Frontal cortex (tissue), 4 donors: ENCODE results near the gene GNB3. TPM values are rescaled to one million over a fixed set of nuclear protein-coding genes. Genes with fewer than 3 reads are reported as not detected.

Experiments used
- DNase-seq, 2 donors: peaks; one replicate each; pipeline ENCODE4 v3.0.0; 2012; ENCODE audit warnings: low spot score in 2 of 2
- FAIRE-seq: peaks from 2 replicates; lab custom pipeline; 2012; peaks lifted over from hg19 to GRCh38; lab: Jason Lieb, UNC
- total RNA-seq: library from RNA; depleted of rRNA; stranded (reverse); fragments of >200 nt; gene quantifications from one replicate; pipeline ENCODE4 v1.2.3, GENCODE V29; 2014
- donor health status: control.
- donor health status: control.
- donor health status: control.

GNB3 gene
- total RNA-seq, 1 donor from 2014 or later = 1.2 TPM

DNA sequence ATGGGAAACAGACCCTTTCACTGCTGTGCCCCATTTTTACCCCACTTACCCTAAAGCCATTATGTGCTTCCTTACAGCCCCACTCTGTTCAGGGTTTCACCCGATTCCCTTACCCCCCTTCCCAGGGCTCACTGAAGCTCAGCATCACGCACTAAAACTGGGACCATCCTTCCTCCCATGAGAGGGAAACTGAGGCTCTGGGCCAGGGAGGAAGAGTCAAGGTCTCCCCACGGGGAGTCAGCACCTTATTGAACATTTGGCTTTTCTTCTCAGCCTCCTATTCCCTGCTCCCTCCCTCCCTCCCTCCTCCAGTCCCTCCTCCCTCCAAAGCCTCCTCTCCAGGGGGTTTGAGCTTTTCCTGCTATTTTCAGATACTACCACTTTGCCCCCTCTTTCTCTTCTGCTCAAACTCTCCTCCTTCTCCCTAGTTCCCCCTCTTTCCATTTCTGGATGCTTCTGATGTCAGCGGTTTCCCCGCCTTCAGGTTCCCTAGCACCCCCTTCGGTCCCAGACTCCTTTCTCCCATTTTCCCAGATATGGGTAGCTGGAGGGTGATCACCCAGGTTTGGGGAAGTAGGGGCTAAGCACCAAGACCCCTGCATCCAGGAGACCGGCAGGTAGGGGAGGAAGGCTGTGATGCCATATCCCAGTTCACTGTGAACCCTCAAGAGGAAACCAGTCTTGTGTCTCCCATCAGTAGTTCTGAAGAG lies 18.1 kb upstream of the GNB3 start:
- FAIRE-seq (no peak), DNase-seq (no peak)

GRCh38 chr12:6823182-6824084 lies 17.3 kb upstream of the GNB3 start:
- FAIRE-seq (no peak), DNase-seq (no peak)

- FAIRE-seq (no peak), DNase-seq (no peak)
Observed at GRCh38 chr12:6824085-6824775, 16.5 kb upstream of the GNB3 start.

GRCh38 chr12:6824901-6825381 lies 15.8 kb upstream of the GNB3 start:
- DNase-seq (no peak), FAIRE-seq (no peak)

DNA sequence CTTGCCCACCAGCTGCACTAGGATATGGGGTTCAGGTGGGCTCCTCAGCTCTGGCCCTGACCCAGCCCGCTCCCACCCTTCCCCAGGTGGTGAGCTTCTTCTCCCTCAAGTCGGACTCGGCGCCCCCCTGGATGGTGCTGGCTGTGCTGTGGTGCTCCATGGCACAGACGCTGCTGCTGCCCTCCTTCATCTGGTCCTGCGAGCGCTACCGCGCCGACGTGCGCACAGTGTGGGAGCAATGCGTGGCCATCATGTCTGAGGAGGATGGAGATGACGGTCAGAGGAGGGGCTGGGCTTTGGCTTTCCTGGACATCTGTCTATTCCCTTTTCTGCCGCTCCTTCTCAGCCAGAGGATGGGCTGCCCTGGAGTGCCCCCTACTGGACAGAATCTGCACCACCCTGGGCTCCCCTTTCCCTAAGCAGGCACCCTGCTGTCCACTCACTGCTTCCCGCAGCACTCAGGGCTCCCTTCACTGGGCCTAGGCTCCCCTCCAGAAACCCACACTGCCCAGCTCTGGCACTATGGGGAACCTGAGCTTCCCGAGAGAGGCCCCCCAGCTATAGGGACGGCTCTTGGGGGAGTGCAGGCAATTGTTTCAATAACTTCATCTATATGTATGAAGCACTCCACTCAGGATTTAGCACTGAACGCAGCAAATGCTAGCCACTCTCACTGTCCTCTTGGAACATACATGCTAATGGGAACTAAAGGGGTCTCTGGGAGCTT lies 15.2 kb upstream of the GNB3 start:
- FAIRE-seq = no peak
- DNase-seq = peak; percentile 88 to 93

- FAIRE-seq (no peak), DNase-seq (no peak)
Observed at GRCh38 chr12:6826125-6826733, 14.5 kb upstream of the GNB3 start.

DNA sequence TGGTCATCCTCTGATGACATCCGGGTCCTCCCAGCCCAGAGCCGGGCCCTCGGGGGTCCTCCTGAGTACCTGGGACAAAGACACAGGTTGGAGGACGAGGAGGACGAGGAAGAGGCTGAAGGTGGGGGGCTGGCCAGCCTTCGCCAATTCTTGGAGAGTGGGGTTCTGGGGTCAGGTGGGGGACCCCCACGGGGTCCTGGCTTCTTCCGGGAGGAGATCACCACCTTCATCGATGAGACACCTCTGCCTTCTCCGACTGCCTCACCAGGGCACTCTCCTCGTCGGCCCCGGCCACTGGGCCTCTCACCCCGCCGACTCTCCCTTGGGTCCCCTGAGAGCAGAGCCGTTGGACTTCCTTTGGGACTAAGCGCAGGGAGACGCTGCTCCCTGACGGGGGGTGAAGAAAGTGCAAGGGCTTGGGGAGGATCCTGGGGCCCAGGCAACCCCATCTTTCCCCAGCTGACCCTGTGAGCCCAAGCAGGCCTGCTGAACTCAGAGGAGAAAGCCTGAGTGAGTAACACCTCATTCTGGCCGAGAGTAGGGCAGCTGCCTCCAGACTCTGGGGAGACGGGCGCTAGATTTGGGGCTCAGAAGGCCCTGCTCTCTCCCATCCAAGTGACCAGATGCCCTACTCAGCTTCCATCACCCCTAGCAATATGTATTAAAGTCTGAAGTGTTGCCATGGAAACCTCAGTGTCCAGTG lies 13.8 kb upstream of the GNB3 start:
- DNase-seq = no peak
- no peak for FAIRE-seq

GRCh38 chr12:6827437-6827911 lies 13.3 kb upstream of the GNB3 start:
- FAIRE-seq = no peak
- DNase-seq = peak; percentile 80 to 84

GRCh38 chr12:6827982-6828780 lies 12.5 kb upstream of the GNB3 start, which contains the start of gene P3H3:
Gene P3H3, plus strand, starts transcription at chr12:6828407. Its CDS starts 34 bp downstream, at chr12:6828441.
- peak; percentile 68 to 73 for DNase-seq
- no peak for FAIRE-seq

DNA sequence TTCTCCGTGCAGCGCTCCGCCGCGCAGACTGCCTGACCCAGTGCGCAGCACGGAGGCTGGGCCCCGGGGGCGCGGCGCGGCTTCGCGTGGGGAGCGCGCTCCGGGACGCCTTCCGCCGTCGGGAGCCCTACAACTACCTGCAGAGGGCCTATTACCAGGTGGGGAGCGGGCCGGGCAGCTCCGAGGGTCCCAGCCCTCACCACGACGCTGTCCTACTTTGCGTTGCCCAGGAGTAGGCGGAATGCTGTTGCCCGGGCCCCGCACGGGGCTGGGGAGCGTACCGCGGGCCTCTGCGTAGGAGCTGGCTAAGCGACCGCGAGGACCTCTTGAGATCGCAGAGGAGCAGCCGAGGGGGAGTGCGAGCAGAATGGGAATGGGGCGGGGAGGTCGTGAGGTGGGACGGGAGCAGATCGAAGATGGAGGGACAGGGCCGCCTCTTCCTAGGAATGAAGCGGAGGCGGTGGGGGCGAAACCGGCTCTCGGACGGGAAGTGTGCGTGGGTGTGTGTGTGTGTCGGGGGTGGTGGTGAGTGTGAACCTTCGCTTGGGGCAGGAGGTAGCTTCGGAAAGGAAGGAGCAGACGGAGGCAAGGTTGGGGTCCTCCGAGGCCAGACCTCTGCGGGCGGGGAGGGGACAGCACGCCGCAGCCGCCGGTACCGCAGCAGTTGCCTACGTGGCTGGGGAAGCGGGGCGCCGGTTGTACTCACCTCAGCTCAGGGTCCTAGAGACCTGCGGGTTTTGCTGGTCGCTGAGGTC lies 11.8 kb upstream of the GNB3 start:
- peak in 1 of 2 donors; percentile 60 for DNase-seq
- FAIRE-seq = no peak

DNA sequence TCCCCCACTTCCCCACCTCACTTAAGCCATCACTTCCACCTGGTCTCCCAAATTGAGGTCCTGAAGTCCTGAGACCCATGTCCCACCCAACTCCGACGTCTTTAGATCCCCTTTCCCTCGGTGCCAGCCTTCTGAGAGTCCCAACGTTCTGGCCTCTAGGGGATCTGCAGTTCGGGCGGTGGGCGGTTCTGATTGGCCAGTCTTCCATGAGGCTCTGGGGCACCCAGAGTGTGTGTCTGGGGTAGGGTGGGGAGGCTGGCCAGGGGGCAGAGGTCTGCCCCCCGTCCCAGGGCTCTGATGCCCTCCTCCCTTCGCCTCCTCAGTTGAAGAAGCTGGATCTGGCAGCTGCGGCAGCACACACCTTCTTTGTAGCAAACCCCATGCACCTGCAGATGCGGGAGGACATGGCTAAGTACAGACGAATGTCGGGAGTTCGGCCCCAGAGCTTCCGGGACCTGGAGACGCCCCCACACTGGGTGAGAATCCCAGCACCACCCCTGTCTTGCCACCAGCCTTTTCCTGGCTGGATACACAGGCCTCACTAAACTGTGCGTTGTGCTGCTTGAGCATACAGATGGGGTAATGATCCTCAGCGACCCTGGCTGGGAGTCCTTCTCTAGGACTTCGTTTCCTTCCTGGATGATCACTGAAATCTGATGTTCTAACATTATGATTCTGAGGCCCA lies 11.0 kb upstream of the GNB3 start:
- DNase-seq (no peak), FAIRE-seq (no peak)

DNA sequence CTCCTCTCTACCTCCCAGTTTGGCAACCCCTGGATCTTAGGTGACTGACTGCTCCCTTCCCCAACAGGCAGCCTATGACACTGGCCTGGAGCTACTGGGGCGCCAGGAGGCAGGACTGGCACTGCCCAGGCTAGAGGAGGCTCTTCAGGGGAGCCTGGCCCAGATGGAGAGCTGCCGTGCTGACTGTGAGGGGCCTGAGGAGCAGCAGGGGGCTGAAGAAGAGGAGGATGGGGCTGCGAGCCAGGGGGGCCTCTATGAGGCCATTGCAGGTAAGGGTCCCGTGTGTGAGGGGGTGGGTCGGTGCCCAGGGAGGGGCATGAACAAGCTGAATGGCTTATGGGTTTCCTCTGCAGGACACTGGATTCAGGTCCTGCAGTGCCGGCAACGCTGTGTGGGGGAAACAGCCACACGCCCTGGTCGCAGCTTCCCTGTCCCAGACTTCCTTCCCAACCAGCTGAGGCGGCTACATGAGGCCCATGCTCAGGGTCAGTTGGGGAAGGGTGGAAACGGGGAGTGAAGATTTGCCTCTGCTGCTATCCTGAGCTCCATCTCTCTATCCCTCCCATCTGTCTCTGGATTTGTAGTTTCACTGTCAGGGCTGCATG lies 10.3 kb upstream of the GNB3 start:
- FAIRE-seq = no peak
- DNase-seq = no peak

GRCh38 chr12:6830999-6831398 lies 9.7 kb upstream of the GNB3 start:
- no peak for FAIRE-seq
- DNase-seq = no peak

GRCh38 chr12:6831450-6831995 lies 9.2 kb upstream of the GNB3 start:
- DNase-seq = no peak

GRCh38 chr12:6832125-6832524 lies 8.6 kb upstream of the GNB3 start:
- no peak for FAIRE-seq
- DNase-seq = no peak

More at GRCh38 chr12:6831450-6831995, 9.2 kb upstream of the GNB3 start:
- FAIRE-seq = no peak
